OCI-LY3 (cell line): Measurements from ENCODE around the gene LRP4.

Experiments used
- EZH2phosphoT487 ChIP-seq: fragments of 200-600 bp; shearing (Covaris generic); IDR thresholded peaks from 2 replicates; pipeline ENCODE4 v1.6.1; 2018; ENCODE audit warnings: antibody characterized with exemption, mixed run types, low read depth
- TF ChIP-seq, protein P1 (sequence below): fragments of 200-600, 300-600 bp; sonication (generic); IDR thresholded peaks from 2 replicates; pipeline ENCODE4 v1.5.1; 2014; ENCODE audit warnings: antibody characterized with exemption, low read length, low read depth

DNA sequence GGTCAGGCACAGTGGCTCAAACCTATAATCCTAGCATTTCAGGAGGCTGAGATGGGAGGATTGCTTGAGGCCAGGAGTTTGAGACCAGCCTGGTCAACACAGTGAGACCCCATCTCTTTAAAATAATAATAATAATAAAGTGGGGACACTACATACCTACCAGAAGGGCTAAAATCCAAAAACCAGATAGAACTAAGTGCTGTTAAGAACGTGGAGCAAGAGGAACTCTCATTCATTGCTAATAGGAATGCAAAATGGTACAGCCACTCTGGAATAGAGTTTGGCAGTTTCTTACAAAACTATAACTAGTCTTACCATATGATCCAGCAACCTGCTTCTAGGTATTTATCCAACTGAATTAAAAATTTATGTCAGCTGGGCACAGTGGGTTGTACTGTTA lies 81.9 kb downstream of the LRP4 start:
- TF ChIP-seq, protein P1, sequence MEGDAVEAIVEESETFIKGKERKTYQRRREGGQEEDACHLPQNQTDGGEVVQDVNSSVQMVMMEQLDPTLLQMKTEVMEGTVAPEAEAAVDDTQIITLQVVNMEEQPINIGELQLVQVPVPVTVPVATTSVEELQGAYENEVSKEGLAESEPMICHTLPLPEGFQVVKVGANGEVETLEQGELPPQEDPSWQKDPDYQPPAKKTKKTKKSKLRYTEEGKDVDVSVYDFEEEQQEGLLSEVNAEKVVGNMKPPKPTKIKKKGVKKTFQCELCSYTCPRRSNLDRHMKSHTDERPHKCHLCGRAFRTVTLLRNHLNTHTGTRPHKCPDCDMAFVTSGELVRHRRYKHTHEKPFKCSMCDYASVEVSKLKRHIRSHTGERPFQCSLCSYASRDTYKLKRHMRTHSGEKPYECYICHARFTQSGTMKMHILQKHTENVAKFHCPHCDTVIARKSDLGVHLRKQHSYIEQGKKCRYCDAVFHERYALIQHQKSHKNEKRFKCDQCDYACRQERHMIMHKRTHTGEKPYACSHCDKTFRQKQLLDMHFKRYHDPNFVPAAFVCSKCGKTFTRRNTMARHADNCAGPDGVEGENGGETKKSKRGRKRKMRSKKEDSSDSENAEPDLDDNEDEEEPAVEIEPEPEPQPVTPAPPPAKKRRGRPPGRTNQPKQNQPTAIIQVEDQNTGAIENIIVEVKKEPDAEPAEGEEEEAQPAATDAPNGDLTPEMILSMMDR, result no peak
- no peak for TF ChIP-seq EZH2phosphoT487
